ENCODE data around the gene SAYSD1.

The SAYSD1 gene

GRCh38 chr6:39074486-39074885 is 40.5 kb downstream of the SAYSD1 start:
- POLR2A ChIA-PET = no interaction called here
- CTCF ChIA-PET = interaction anchor here (1.4 kb wide), 1 partner anchor 9 kb away, joined by 3 read pairs; no protein-coding TSS in a partner anchor

GRCh38 chr6:39073471-39074355 is 41.3 kb downstream of the SAYSD1 start:
- TF ChIP-seq CTCF (IDR thresholded peaks at IDR 0.05; ENCODE audit: control extremely low read depth, extremely low read depth, low read depth, missing control alignments) = no peak
- DNase-seq (ENCODE audit: extremely low spot score) = no peak
- ChIA-PET CTCF (interaction anchor here (1.3 kb wide), 1 partner anchor 44 kb away, joined by 3 read pairs; no protein-coding TSS in a partner anchor), POLR2A (no interaction called here)

More at GRCh38 chr6:39074486-39074885, 40.5 kb downstream of the SAYSD1 start:
- TF ChIP-seq CTCF (IDR thresholded peaks at IDR 0.05; ENCODE audit: control extremely low read depth, extremely low read depth, low read depth, missing control alignments) = no peak
- no peak for DNase-seq (ENCODE audit: extremely low spot score)

GRCh38 chr6:39072830-39073229 is 42.2 kb downstream of the SAYSD1 start:
- TF ChIP-seq CTCF (IDR thresholded peaks at IDR 0.05; ENCODE audit: control extremely low read depth, extremely low read depth, low read depth, missing control alignments) = no peak
- CTCF ChIA-PET = interaction anchor here (1.3 kb wide), 1 partner anchor 43 kb away, joined by 3 read pairs; no protein-coding TSS in a partner anchor
- POLR2A ChIA-PET = no interaction called here
- DNase-seq (ENCODE audit: extremely low spot score) = no peak

- ChIA-PET POLR2A (no interaction called here), CTCF (no interaction called here)
- no peak for DNase-seq (ENCODE audit: extremely low spot score)
- no peak for TF ChIP-seq CTCF (IDR thresholded peaks at IDR 0.05; ENCODE audit: control extremely low read depth, extremely low read depth, low read depth, missing control alignments)
Observed at GRCh38 chr6:39068391-39068790, 46.6 kb downstream of the SAYSD1 start.

GRCh38 chr6:39065561-39065960 is 49.4 kb downstream of the SAYSD1 start:
- ChIA-PET CTCF (no interaction called here), POLR2A (no interaction called here)
- no peak for TF ChIP-seq CTCF (IDR thresholded peaks at IDR 0.05; ENCODE audit: control extremely low read depth, extremely low read depth, low read depth, missing control alignments)
- no peak for DNase-seq (ENCODE audit: extremely low spot score)

GRCh38 chr6:39063526-39063925 is 51.5 kb downstream of the SAYSD1 start:
- DNase-seq (ENCODE audit: extremely low spot score) = no peak
- no peak for TF ChIP-seq CTCF (IDR thresholded peaks at IDR 0.05; ENCODE audit: control extremely low read depth, extremely low read depth, low read depth, missing control alignments)
- CTCF ChIA-PET = no interaction called here
- POLR2A ChIA-PET = no interaction called here

All from GM10248 (cell line).